ENCODE results near the gene PRDM16. TPM values are rescaled to one million over a fixed set of nuclear protein-coding genes. Genes with fewer than 3 reads are reported as not detected.

The PRDM16 gene
- total and polyA plus RNA-seq, 2 of the 13 experiments (the other 11 are each of a cell fraction or from before 2014, with no cell fraction given): 0.15 to 0.81 TPM

DNA sequence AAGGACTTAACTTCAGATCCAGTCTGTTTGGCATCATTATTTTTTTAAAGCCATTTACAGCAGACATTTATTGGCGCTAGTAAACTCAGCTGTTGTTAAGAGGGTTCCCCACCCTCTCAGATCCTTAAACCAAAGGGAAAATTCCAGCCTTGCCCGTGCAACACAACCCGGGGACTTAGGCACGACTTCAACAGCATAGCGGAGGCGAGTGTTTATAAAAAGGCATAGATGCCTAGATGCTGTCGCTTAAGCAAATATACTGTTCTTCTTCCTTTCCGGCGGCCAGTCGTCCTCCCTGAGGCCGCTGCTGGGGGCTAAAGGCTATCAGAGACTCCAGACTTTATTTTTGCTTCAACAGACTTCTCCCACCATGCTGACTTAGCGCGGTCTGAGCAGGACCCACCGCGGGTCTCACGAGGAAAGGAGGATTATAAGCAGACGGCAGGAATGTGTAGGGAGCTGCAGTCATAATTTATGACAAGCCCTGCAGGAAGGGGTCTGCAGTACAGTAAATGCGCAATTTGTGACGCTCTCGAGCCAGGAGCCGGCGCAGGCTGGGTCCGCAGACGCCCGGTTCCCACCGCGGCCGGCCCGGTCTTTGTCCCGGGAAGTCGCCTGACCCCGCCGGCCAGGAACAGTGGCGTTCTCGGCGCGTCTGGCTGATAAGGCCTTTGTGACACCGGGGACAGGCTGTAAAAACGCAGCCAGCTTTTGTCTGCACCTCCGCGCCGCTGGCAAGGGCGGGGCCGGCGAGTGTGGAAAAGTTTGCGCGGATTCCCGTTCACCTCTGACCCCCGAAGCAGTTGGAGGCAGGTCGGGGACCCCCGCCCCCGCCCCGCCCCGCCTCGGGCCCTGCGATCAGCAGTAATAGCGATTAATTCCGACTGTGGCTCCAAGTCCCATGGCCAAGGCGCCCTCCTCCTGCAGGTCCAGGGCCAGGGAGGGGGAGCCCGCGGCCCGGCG, 324.3 kb downstream of the PRDM16 start (continued):
- no peak for TF ChIP-seq SMAD3 (CRISPR knock-in tag; IDR thresholded peaks at IDR 0.05)

DNA sequence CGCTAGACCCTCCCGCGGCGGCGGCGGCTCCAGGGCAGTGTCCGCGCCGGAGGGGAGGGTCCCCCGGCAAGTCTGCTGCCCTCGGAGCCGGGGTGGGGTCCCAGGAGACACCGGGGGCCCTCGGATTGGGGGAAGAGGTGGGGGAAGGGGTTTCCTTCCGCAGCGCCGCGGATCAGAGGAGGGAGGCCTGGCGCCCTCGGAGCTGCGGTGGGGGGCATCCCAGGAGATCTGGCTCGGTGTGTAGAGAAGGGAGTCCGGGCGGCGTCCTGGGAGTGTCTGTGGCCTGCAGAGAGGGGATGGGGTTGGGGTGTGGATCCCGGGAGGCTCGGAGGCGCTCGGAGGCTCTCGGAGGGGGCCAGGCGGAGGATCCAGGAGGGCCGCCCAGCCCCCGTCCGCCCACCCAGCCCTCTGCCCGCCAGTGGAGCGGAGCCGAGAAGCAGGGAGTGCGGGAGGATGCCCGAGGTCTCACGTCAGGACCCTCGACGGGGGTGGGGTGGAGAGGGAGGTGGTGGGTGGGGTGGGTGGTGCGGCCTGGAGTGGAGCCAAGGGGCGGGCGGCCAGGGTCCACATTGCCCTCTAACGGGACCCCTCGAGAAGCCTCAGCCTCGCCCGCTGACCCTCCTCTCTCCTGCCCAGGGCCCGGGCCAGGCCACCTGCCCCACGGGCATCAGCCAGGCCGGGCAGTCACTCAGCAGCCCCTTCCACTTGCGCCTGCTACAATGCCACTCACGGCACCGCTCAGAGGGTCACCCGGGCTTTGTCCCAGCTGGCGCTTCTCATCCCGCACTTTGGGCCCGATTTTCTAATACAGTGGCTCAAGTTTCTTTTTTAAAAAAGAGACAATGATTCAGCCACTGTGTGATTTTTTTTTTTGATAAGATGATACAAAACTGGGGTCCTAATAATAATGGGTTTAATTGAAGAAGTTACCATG, 325.3 kb downstream of the PRDM16 start:
- Histone ChIP-seq H3K9ac (ENCODE audit: insufficient read depth, low read depth, low read length) (no peak overlapping the region), H3K36me3 (replicated peaks in 1 of 2; ENCODE audit: control insufficient read depth in 1 of 2, insufficient read depth in 2 of 2, low read length in 2 of 2) (no peaks in the 10 kb centered on the region), H3K9me3 (ENCODE audit: low read length) (no peaks in the 10 kb centered on the region), H2AFZ (ENCODE audit: low read length) (no peak overlapping the region), H3K27me3 (ENCODE audit: control insufficient read depth in 1 of 2, insufficient read depth in 2 of 2, low read length in 2 of 2) (peaks cover 3 to 25% of the 10 kb centered on the region in 2 experiments; a peak in 4 of 5 replicates), H3K4me2 (ENCODE audit: low read depth, low read length) (no peak overlapping the region), H4K20me1 (ENCODE audit: insufficient read depth, low read length) (no peaks in the 10 kb centered on the region), H3K4me3 (replicated peaks in 1 of 3; ENCODE audit: insufficient read depth in 1 of 3, low read depth in 2 of 3, low read length in 3 of 3) (no peak overlapping the region), H3K4me1 (ENCODE audit: insufficient read depth, low read length) (peaks cover 32% of the 10 kb centered on the region), H3K27ac (ENCODE audit: extremely low read length, insufficient read depth, low read length) (no peak overlapping the region), H3K79me2 (ENCODE audit: insufficient read depth, low read length) (no peaks in the 10 kb centered on the region)
- ATAC-seq (no peak), FAIRE-seq (no peak), DNase-seq (ENCODE audit: low spot score) (no peak)
- POLR2A ChIA-PET: no interaction called here
- in situ Hi-C loops (cut with HindIII; ENCODE audit: extremely low pct_ligation_motif_present, low pct_unique_long_range_greater_than_20kb) (no loop called here), intact Hi-C loops (cut with micrococcal nuclease; ENCODE audit: unreplicated experiment) (no loop called here)
- BruUV-seq (replicated peaks): no TSS peak
- TF ChIP-seq SOX6 (IDR thresholded peaks at IDR 0.05) (no peak), SOX6 (CRISPR knock-in tag; IDR thresholded peaks at IDR 0.05) (no peak), ZNF614 (CRISPR knock-in tag; IDR thresholded peaks at IDR 0.05; ENCODE audit: borderline replicate concordance) (no peak), ZNF382 (CRISPR knock-in tag; IDR thresholded peaks at IDR 0.05; ENCODE audit: borderline replicate concordance) (no peak), NFYB (CRISPR knock-in tag; IDR thresholded peaks at IDR 0.05) (no peak), ZKSCAN8 (CRISPR knock-in tag; IDR thresholded peaks at IDR 0.05; ENCODE audit: borderline replicate concordance) (no peak), ZNF672 (CRISPR knock-in tag; IDR thresholded peaks at IDR 0.05) (no peak), ZNF121 (CRISPR knock-in tag; IDR thresholded peaks at IDR 0.05) (no peak), ZEB1 (IDR thresholded peaks at IDR 0.05; ENCODE audit: insufficient replicate concordance, low read depth) (no peak), ZNF460 (CRISPR knock-in tag; IDR thresholded peaks at IDR 0.05; ENCODE audit: borderline replicate concordance) (no peak), MEIS2 (CRISPR knock-in tag; IDR thresholded peaks at IDR 0.05) (no peak), ZNF777 (CRISPR knock-in tag; IDR thresholded peaks at IDR 0.05) (no peak), MEIS1 (CRISPR knock-in tag; IDR thresholded peaks at IDR 0.05; ENCODE audit: borderline replicate concordance) (no peak)
- TF ChIP-seq, protein P1, sequence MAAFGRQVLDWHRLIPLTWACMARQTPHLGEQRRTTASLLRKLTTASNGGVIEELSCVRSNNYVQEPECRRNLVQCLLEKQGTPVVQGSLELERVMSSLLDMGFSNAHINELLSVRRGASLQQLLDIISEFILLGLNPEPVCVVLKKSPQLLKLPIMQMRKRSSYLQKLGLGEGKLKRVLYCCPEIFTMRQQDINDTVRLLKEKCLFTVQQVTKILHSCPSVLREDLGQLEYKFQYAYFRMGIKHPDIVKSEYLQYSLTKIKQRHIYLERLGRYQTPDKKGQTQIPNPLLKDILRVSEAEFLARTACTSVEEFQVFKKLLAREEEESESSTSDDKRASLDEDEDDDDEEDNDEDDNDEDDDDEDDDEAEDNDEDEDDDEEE (CRISPR knock-in tag; IDR thresholded peaks at IDR 0.05): no peak
- TF ChIP-seq, protein P2, sequence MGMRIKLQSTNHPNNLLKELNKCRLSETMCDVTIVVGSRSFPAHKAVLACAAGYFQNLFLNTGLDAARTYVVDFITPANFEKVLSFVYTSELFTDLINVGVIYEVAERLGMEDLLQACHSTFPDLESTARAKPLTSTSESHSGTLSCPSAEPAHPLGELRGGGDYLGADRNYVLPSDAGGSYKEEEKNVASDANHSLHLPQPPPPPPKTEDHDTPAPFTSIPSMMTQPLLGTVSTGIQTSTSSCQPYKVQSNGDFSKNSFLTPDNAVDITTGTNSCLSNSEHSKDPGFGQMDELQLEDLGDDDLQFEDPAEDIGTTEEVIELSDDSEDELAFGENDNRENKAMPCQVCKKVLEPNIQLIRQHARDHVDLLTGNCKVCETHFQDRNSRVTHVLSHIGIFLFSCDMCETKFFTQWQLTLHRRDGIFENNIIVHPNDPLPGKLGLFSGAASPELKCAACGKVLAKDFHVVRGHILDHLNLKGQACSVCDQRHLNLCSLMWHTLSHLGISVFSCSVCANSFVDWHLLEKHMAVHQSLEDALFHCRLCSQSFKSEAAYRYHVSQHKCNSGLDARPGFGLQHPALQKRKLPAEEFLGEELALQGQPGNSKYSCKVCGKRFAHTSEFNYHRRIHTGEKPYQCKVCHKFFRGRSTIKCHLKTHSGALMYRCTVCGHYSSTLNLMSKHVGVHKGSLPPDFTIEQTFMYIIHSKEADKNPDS (CRISPR knock-in tag; IDR thresholded peaks at IDR 0.05): no peak
- CTCF ChIA-PET (ENCODE audit: low intra/inter-chr PET ratio, low total read pairs): no interaction called here
- WGBS (ENCODE audit: low lambda C conversion rate): 89% methylated on average over 42 of the region's 59 CpGs
